ENCODE data around the gene MEA1. TPM values are rescaled to one million over a fixed set of nuclear protein-coding genes. Genes with fewer than 3 reads are reported as not detected.

MEA1 gene
- total RNA-seq, 1 donor from 2014 or later: 94.7 TPM

- Mint-ChIP-seq H3K4me3 (no peak overlapping the region), H3K9me3 (no peaks in the 10 kb centered on the region), H3K27me3 (ENCODE audit: low read depth) (no peaks in the 10 kb centered on the region), H3K27ac (ENCODE audit: unreplicated experiment) (no peak overlapping the region), H3K4me1 (peaks cover 31% of the 10 kb centered on the region), H3K36me3 (ENCODE audit: low read depth) (peaks cover 2% of the 10 kb centered on the region)
- no peak for TF ChIP-seq CTCF (conservative IDR thresholded peaks at IDR 0.05)
- no peak for DNase-seq (ENCODE audit: low read depth, low spot score)
Measured at GRCh38 chr6:42989923-42990322, 23.8 kb downstream of the MEA1 start.

DNA sequence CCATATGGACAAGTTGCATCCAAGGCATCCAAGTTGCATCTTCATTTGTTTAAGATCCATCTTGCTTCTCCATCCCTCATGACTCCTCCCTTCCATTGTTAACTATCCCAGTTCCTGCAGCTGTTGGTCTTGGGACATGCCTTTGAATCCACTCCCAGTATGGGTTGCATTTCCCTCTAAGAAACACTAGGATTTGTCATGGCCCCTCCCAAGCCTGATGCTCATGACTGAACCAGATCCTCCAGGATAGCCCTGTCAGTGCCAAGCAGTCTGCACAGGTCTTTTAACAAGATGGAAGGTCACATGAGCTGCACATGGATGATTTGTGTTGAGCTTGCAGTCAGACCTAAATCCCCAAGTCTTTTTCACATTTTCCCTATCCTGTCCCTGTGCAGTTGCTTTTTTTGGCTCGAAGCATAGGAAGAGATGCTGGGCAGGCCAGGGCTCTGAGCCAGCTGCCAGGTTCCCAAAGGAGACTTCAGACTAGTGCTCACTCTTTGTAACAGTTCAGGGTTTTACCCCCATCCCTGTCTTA lies 25.2 kb downstream of the MEA1 start:
- no peak for DNase-seq (ENCODE audit: low read depth, low spot score)
- Mint-ChIP-seq H3K27me3 (ENCODE audit: low read depth) (no peaks in the 10 kb centered on the region), H3K9me3 (no peaks in the 10 kb centered on the region), H3K4me3 (peak overlapping the region; percentile 91), H3K4me1 (peaks cover 40% of the 10 kb centered on the region), H3K27ac (ENCODE audit: unreplicated experiment) (no peak overlapping the region), H3K36me3 (ENCODE audit: low read depth) (peaks cover under 1% of the 10 kb centered on the region)
- TF ChIP-seq CTCF (conservative IDR thresholded peaks at IDR 0.05): no peak

- Mint-ChIP-seq H3K4me1 (peaks cover 41% of the 10 kb centered on the region), H3K4me3 (peak overlapping the region; percentile 91), H3K27me3 (ENCODE audit: low read depth) (no peaks in the 10 kb centered on the region), H3K9me3 (no peaks in the 10 kb centered on the region), H3K27ac (ENCODE audit: unreplicated experiment) (peak overlapping the region; percentile 84), H3K36me3 (ENCODE audit: low read depth) (no peaks in the 10 kb centered on the region)
- TF ChIP-seq CTCF (conservative IDR thresholded peaks at IDR 0.05): no peak
- no peak for DNase-seq (ENCODE audit: low read depth, low spot score)
Measured at GRCh38 chr6:42987533-42988451, 26.0 kb downstream of the MEA1 start.

GRCh38 chr6:42984924-42985475 lies 28.7 kb downstream of the MEA1 start:
- peak; percentile 12 for DNase-seq (ENCODE audit: low read depth, low spot score)
- TF ChIP-seq CTCF (conservative IDR thresholded peaks at IDR 0.05): no peak
- Mint-ChIP-seq H3K27ac (ENCODE audit: unreplicated experiment) (peak overlapping the region; percentile 86), H3K4me3 (peak overlapping the region; percentile 91), H3K4me1 (peaks cover 45% of the 10 kb centered on the region), H3K36me3 (ENCODE audit: low read depth) (no peaks in the 10 kb centered on the region), H3K9me3 (no peaks in the 10 kb centered on the region), H3K27me3 (ENCODE audit: low read depth) (no peaks in the 10 kb centered on the region)

- Mint-ChIP-seq H3K27ac (ENCODE audit: unreplicated experiment) (peak within 1 kb of the TSS; percentile 94), H3K36me3 (ENCODE audit: low read depth) (no peaks in the 10 kb centered on the region), H3K4me3 (peak within 1 kb of the TSS; percentile 91), H3K27me3 (ENCODE audit: low read depth) (no peaks in the 10 kb centered on the region), H3K9me3 (no peaks in the 10 kb centered on the region), H3K4me1 (peaks cover 52% of the 10 kb centered on the region)
- DNase-seq (ENCODE audit: low read depth, low spot score): peak; percentile 92
- no peak for TF ChIP-seq CTCF (conservative IDR thresholded peaks at IDR 0.05)
Measured at GRCh38 chr6:42984001-42984923, 29.5 kb downstream of the MEA1 start, which contains the start of gene PPP2R5D. Gene PPP2R5D, plus strand, starts transcription at chr6:42984570. Its CDS starts 108 bp downstream, at chr6:42984678.

Data from neural crest cell (in vitro differentiated cells).